Activated CD4-positive, CD25-positive, alpha-beta regulatory T cell treated with anti-CD3 and anti-CD28 coated beads, Interleukin-2, amount 50 U/mL, for 24 hours (primary cell): ENCODE results near the gene SH3BGRL2.
A peak's percentile ranks its signal among the peaks of the same experiment; 100 is the strongest.
"Not testable (repeated sequence)": the region's sequence is repeated elsewhere in the genome, so short reads cannot be mapped to it uniquely, and the experiment has no call there.

ENCODE experiments used
- ATAC-seq, 2 donors: fragments of 150-1000 bp; cut with Tn5 transposase; one replicate each; pipeline ENCODE4 v1.10.0; 2021; ENCODE audit warnings: mild to moderate bottlenecking in 1 of 2, moderate library complexity in 1 of 2

SH3BGRL2 gene

DNA sequence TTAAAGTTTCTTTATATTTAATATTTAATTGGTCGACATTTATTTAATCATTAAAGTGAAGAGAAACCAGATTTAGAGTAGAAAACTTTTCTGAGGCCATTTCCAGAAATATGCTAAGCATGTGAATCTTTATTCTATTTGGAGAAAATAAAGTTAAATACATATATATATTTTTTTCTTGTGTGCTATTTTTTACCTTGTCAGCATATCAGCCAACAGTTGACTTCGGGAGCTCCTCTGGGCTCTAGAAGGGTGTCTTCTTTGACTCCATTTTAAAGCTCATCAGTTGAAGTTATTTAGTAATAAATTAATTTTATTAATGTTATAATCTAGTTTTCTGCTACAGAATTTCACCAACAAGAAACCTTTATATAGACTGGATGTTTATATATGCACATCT lies 73.1 kb downstream of the SH3BGRL2 start:
- ATAC-seq, result no peak

GRCh38 chr6:79705456-79705995 lies 74.4 kb downstream of the SH3BGRL2 start:
- ATAC-seq, result no peak

DNA sequence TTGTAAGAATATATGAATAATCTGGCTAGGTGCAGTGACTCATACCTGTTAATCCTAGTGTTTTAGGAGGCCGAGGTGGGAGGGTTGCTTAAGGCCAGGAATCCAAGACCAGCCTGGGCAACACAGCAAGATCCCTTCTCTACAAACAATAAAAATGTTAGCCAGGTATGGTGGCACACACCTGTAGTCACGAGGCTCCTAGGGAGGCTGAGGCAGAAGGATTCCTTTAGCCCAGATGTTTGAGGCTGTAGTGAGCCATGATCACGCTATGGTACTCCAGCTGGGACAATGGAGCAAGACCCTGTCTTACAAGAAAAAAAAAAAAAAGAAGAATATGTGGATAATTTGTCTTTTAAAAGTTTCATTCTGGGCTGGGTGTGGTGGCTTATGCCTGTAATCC lies 75.4 kb downstream of the SH3BGRL2 start:
- ATAC-seq, result no peak

- ATAC-seq, result no peak
These were observed 76.5 kb downstream of the SH3BGRL2 start for GRCh38 chr6:79707621-79708020.

DNA sequence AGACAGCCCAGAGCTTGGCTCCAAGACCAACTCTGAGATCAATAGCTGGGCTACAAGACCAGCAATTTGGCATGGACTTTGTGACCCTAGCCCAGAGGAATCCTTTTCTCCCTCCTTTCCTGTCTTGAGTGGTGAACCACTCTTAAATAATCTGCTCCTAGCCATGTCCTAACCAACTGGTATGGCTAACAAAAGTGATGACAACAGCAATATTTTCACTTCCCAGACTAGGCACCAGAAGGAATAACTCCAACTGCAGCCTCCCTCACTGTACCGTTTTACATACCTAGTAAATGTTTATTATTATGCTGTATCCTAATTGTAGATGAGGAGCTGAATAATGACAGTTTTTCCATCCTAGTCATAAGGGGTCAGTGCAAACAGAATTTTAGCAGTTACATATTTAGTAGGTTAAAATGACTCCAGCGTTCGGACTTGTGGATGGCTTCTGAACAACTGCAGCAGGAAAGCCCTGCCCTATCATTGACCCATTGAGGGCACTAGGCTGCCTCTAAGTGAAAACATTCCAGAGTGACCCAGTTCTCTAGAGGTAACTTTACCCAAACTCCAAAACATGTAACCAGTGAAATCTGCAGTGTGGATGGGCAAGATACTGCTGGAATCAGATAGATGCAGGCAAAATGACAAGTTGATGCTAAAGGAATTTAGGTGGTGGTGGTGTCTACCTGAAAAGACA lies 77.1 kb downstream of the SH3BGRL2 start:
- no peak for ATAC-seq

DNA sequence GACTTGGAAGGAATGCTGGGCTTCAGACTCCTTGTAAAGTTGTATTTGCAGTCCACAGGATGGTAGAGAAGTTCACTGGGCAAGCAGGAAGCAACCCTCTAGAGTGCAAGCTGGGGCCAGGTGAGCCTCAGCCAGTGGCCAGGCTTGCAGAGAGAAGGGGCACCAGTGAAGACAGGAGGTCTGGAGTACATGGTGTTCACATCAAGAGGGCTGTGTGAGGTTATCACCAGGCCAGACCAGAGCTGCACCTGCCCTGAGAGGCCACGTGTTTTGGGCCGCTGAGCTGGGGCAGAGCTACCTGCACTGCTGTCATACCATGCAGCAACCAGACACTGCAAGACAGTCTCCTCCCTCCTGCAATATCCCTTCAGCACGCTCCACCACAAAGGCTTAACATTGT lies 79.0 kb downstream of the SH3BGRL2 start:
- no peak for ATAC-seq

DNA sequence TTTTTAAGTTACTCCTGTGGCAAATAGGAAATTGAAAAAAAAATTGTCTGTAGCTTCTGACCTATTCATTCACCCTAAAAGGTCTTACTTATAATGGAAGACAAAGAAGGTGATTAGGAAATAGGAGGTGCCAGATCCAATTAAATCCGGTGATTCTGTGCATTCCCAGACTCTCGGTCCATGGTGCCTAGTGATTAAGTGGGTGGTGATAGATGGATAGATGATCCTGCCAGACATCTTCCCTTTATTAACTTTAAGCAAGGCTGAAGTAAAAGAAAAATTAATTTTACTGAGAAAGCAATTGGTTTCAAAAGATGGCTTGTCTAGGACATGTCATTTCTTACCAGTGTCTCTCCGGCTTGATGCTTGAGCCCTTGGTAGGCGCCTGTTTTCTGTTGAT lies 80.0 kb downstream of the SH3BGRL2 start:
- no peak for ATAC-seq

GRCh38 chr6:79712144-79712543 lies 81.0 kb downstream of the SH3BGRL2 start:
- ATAC-seq, result no peak

GRCh38 chr6:79712616-79713135 lies 81.5 kb downstream of the SH3BGRL2 start:
- ATAC-seq, result no peak

- no peak for ATAC-seq
These were observed 82.7 kb downstream of the SH3BGRL2 start for GRCh38 chr6:79713701-79714322.

GRCh38 chr6:79717989-79718388 lies 86.9 kb downstream of the SH3BGRL2 start:
- ATAC-seq, result no peak

DNA sequence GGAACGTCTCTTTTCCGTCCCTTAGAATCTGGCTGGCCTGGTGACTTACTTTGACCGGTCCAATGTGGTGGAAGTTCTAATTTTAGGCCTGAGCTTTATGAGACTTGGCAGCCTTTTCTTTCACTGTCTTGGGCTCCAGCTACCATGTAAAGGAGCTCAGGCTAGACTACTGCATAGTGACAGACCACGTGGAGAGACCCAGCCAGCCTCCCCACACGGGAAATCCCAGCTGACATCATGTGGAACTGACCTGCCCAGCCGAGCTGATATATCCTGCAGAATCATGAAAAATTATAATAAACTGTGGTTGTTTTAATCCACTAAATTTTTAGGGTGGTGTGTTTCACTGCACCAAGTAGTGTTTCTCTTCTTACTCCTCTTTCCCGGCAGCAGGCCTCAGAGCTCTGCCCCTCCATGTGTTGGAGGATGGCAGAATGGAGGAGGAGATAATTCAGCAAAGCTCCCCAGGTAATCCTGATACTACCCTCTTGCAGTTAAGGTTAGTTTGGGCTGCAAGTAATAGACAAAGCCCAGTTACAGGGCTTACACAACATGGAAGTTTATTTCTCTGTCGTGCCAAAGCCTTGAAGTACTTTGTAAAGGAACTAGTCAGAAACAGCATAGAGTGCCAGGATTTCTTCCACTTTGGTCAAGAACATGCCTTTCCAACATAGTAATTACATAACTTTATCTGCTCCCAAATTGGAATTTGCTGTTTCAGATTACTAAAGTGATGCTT lies 87.5 kb downstream of the SH3BGRL2 start:
- no peak for ATAC-seq

DNA sequence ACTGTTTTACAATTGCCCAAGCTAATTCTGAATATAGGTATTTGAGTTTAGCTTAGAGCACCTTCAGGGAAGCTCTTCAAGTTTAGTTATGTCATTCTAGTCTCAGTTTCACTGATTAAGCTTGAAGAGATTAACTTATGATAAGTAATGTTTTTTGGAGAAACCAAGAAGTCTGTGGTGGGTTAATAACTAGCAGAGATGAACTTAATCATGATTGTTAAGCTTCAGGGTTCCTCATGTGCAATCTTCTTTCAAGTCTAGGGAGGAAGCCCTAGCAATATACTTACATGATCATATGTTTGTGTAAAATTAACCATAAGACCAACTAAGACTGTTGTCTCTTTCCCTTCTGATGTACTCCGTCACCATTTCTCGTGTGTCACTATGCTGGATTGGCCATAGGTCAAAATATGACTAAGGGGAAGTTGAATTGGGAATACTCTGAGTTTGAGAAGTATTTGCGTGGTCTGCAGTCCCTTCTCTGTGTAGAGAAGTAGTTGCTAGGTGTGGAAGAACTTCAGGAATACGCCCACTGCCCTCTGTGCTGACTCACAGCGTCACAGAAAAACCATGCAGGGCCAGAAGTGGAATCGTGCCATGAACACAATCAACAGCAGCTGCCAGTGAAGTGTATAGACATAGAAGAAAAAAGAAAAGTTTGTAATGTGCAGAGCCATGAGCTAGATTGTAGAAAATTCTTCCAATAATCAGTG lies 88.3 kb downstream of the SH3BGRL2 start:
- ATAC-seq, result peak in 1 of 2 donors; percentile 17

DNA sequence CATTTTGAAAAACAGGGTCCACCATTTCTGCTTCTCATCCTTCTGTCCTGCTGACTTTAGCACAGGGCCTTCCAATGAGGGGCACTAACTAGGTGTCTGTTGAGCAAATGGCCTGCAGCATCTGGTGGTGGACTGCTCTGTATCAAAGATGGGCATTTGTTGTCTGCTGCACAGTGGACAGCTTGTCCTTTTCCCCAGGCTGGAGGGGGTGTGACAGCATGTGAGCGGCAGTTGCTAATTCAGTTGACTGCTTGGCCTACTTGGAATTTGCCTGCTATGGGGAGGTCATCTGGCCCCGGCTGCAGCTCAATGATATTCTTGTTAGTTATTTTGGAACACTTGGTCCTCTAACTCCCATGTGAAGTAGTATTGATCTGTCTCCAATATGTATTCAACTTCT lies 93.7 kb downstream of the SH3BGRL2 start:
- no peak for ATAC-seq

- no peak for ATAC-seq
These were observed 100.3 kb downstream of the SH3BGRL2 start for GRCh38 chr6:79731471-79731870.

- ATAC-seq, result no peak
These were observed 102.3 kb downstream of the SH3BGRL2 start for GRCh38 chr6:79733388-79733787.

DNA sequence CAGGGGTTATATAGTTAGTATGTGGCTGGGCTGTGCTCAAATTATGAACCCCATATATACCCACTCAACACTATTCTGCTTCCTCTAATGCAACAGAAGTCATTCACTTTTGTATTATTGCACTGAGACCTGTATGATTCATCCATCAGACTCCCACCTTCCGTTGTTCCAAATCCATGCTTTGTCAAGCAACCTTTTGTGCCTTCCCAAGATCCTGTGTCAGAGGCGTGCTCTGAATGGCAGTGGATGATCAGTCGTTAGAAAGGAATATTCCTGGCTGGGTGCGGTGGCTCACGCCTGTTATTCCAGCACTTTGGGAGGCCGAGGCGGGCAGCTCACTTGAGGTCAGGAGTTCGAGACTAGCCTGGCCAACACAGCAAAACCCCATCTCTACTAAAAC lies 103.2 kb downstream of the SH3BGRL2 start:
- no peak for ATAC-seq

GRCh38 chr6:79735183-79735582 lies 104.1 kb downstream of the SH3BGRL2 start:
- ATAC-seq, result no peak

- ATAC-seq, result no peak
These were observed 106.0 kb downstream of the SH3BGRL2 start for GRCh38 chr6:79737172-79737571.

DNA sequence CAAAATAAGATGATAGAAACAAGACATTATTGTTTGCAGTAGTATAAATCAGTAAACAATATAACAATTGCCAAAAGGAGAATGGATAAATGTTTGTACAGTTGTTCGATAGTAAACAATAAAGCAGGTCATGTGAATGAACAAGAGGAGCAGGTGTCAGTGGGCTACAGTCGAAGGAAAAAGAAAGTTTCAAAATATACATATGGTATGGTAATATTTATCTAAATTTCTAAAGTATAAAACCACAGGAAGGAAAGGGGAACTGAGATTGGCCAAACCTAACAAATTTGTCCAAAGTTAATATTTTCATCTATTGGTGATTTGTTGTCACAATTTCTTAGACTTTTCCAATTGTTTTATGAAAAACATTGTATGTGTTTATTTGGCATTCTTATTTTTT lies 110.9 kb downstream of the SH3BGRL2 start:
- no peak for ATAC-seq

GRCh38 chr6:79745282-79745681 lies 114.2 kb downstream of the SH3BGRL2 start:
- not testable (repeated sequence) for ATAC-seq

GRCh38 chr6:79746325-79746724 lies 115.2 kb downstream of the SH3BGRL2 start:
- not testable (repeated sequence) for ATAC-seq

GRCh38 chr6:79750806-79751205 lies 119.7 kb downstream of the SH3BGRL2 start:
- no peak for ATAC-seq
